Spleen (tissue), 11 donors: ENCODE measurements around the gene FADS2. TPM values are rescaled to one million over a fixed set of nuclear protein-coding genes. Genes with fewer than 3 reads are reported as not detected.

Experiments
- DNase-seq: peaks from one replicate; pipeline ENCODE4 v3.0.0-alpha.2; 2020
- H3K27ac ChIP-seq, 8 donors: fragments of 200-600 bp; sonication (generic) in 7 of 8; 1 replicate in 4 of 8; 2 replicates in 4 of 8; pipeline versions ENCODE4 v1.5.0 to v1.8.0; 2016 to 2021; ENCODE audit warnings: inconsistent platforms in 4 of 8, mild to moderate bottlenecking in 4 of 8, moderate library complexity in 1 of 8
- H3K27me3 ChIP-seq, 7 donors: fragments of 200-600 bp; sonication (generic) in 6 of 7; replicated peaks in 1 of 7; 1 replicate in 4 of 7; 2 replicates in 3 of 7; pipeline versions ENCODE4 v1.5.0 to v1.8.0; 2016 to 2021; ENCODE audit warnings: inconsistent platforms in 3 of 7, mild to moderate bottlenecking in 1 of 7
- H3K36me3 ChIP-seq, 6 donors: fragments of 200-600 bp; sonication (generic) in 5 of 6; 1 replicate in 4 of 6; 2 replicates in 2 of 6; pipeline versions ENCODE4 v1.5.0 to v1.8.0; 2016 to 2021; ENCODE audit warnings: inconsistent platforms in 2 of 6
- H3K4me1 ChIP-seq, 6 donors: fragments of 200-600 bp; sonication (generic) in 5 of 6; 1 replicate in 3 of 6; 2 replicates in 3 of 6; pipeline versions ENCODE4 v1.5.0 to v1.8.0; 2016 to 2021; ENCODE audit warnings: inconsistent platforms in 3 of 6
- H3K4me3 ChIP-seq, 8 donors: fragments of 200-600 bp; sonication (generic) in 7 of 8; 1 replicate in 4 of 8; 2 replicates in 4 of 8; pipeline versions ENCODE4 v1.5.0 to v1.8.0; 2016 to 2021; ENCODE audit warnings: inconsistent platforms in 4 of 8, mild to moderate bottlenecking in 4 of 8, moderate library complexity in 2 of 8
- H3K9me3 ChIP-seq, 8 donors: fragments of 200-600 bp; sonication (generic) in 7 of 8; 1 replicate in 4 of 8; 2 replicates in 4 of 8; pipeline versions ENCODE4 v1.5.0 to v1.8.0; 2016 to 2021; ENCODE audit warnings: inconsistent platforms in 4 of 8
- CTCF ChIP-seq, 11 experiments: fragments of 200-600 bp in 7 of 11; fragments of 450-650 bp in 4 of 11; sonication (generic) in 4 of 11; IDR thresholded peaks in 8 of 11; conservative IDR thresholded peaks in 3 of 11; 1 replicate in 7 of 11; 2 replicates in 4 of 11; pipeline versions ENCODE4 v1.4.0 to v1.8.0; 2016 to 2021; ENCODE audit warnings: antibody characterized with exemption in 11 of 11, inconsistent platforms in 4 of 11, mild to moderate bottlenecking in 1 of 11
- POLR2A ChIP-seq, 3 donors: fragments of 450-650 bp; IDR thresholded peaks; one replicate each; pipeline ENCODE4 v1.5.1; 2017; ENCODE audit warnings: antibody characterized with exemption in 3 of 3, mild to moderate bottlenecking in 1 of 3
- POLR2AphosphoS5 ChIP-seq, 3 donors: sonication (generic); formaldehyde crosslinking; IDR thresholded peaks; one replicate each; pipeline ENCODE4 v1.5.1; 2017; ENCODE audit warnings: antibody characterized with exemption in 3 of 3
- WGBS, 5 donors: extraction: QIAGEN DNeasy Blood & Tissue Kit in 3 of 5; methylation state at CpG; one replicate each; pipeline versions ENCODE4 v1.1.5 to v1.1.7; 2013 to 2018; 5-methylcytosine and 5-hydroxymethylcytosine counted together
- intact Hi-C: fragments of 100-400 bp; cut with DNase I; formaldehyde crosslinking; loops from one replicate; pipeline ENCODE4 v1.15.0; 2023; ENCODE audit warnings: low total_unique reads
- polyA plus RNA-seq, 3 donors: library from polyadenylated mRNA; stranded (reverse); fragments of 200-250 nt; gene quantifications; one replicate each; pipeline ENCODE4 v1.2.1, GENCODE V29; 2013
- total RNA-seq, 7 donors: library from RNA; depleted of rRNA in 3 of 7; stranded (reverse); fragments of >200 nt in 3 of 7; fragmentation: NEBNext Ultra II Directional in 4 of 7; extraction: Animal tissue kit (Norgen Biotek cat#: 25700) in 4 of 7; gene quantifications; one replicate each; pipeline versions ENCODE4 v1.1.0 to v1.2.1, GENCODE V29; 2016 to 2021
- donor health status: healthy with polysubstance abuse.
- donor health status: DM: no; HTN: no; CAD: no; lungs with moderate emphysema.
- donor health status: DM: no; HTN: no; CAD: no.
- donor health status: Bipolar disorder and iron deficiency.
- donor health status: healthy.
- donor health status: DM: no; HTN: no; CAD: no.
- donor health status: DM: yes; HTN: yes; CAD: no.

Gene FADS2
- total and polyA plus RNA-seq, 10 donors: 2.8 to 20.6 (median 12.9) TPM

- Histone ChIP-seq H3K9me3 (no peaks in the 10 kb centered on the region), H3K4me1 (no peaks in the 10 kb centered on the region), H3K4me3 (no peak overlapping the region), H3K27ac (no peak overlapping the region), H3K36me3 (peaks cover 0 to 64% (median 2%) of the 10 kb centered on the region in 6 donors), H3K27me3 (no peaks in the 10 kb centered on the region)
- DNase-seq: no peak
- intact Hi-C loops: no loop called here
- WGBS, 5 donors: 90 to 97% (median 95%) methylated on average over 18 of the region's 18 CpGs
- no peak for TF ChIP-seq POLR2AphosphoS5 (IDR thresholded peaks at IDR 0.05)
- no peak for TF ChIP-seq POLR2A (IDR thresholded peaks at IDR 0.05)
- TF ChIP-seq CTCF (IDR thresholded peaks at IDR 0.05 in 8 of 11, conservative IDR thresholded peaks at IDR 0.05 in 3 of 11): no peak
Measured at GRCh38 chr11:61847914-61848581, 19.9 kb downstream of the FADS2 start.

GRCh38 chr11:61848631-61849030 lies 20.5 kb downstream of the FADS2 start:
- intact Hi-C loops: no loop called here
- Histone ChIP-seq H3K4me1 (no peaks in the 10 kb centered on the region), H3K36me3 (peaks cover 0 to 64% (median 2%) of the 10 kb centered on the region in 6 donors), H3K9me3 (no peaks in the 10 kb centered on the region), H3K27ac (no peak overlapping the region), H3K4me3 (no peak overlapping the region), H3K27me3 (no peaks in the 10 kb centered on the region)
- 82 to 96% (median 91%) methylated on average over 9 of the region's 9 CpGs for WGBS, 5 donors
- TF ChIP-seq CTCF (IDR thresholded peaks at IDR 0.05 in 8 of 11, conservative IDR thresholded peaks at IDR 0.05 in 3 of 11): no peak
- DNase-seq: no peak

GRCh38 chr11:61850687-61851086 lies 22.6 kb downstream of the FADS2 start:
- H3K4me1 ChIP-seq: no peaks in the 10 kb centered on the region
- no peaks in the 10 kb centered on the region for H3K27me3 ChIP-seq
- intact Hi-C loops: no loop called here
- TF ChIP-seq CTCF (IDR thresholded peaks at IDR 0.05 in 8 of 11, conservative IDR thresholded peaks at IDR 0.05 in 3 of 11): no peak
- no peak for TF ChIP-seq POLR2A (IDR thresholded peaks at IDR 0.05)
- TF ChIP-seq POLR2AphosphoS5 (IDR thresholded peaks at IDR 0.05): no peak
- peaks cover 0 to 70% (median 2%) of the 10 kb centered on the region in 6 donors for H3K36me3 ChIP-seq
- DNase-seq: peak; percentile 48
- H3K4me3 ChIP-seq: no peak overlapping the region
- H3K27ac ChIP-seq: no peak overlapping the region
- 89 to 93% (median 92%) methylated on average over 7 of the region's 7 CpGs for WGBS, 5 donors
- no peaks in the 10 kb centered on the region for H3K9me3 ChIP-seq

- Histone ChIP-seq H3K4me3 (no peak overlapping the region), H3K27me3 (no peaks in the 10 kb centered on the region), H3K9me3 (no peaks in the 10 kb centered on the region), H3K27ac (no peak overlapping the region), H3K4me1 (no peaks in the 10 kb centered on the region), H3K36me3 (peaks cover 0 to 72% (median 2%) of the 10 kb centered on the region in 6 donors)
- intact Hi-C loops: no loop called here
- DNase-seq: peak; percentile 73
- TF ChIP-seq POLR2AphosphoS5 (IDR thresholded peaks at IDR 0.05) (no peak), POLR2A (IDR thresholded peaks at IDR 0.05) (no peak), CTCF (IDR thresholded peaks at IDR 0.05 in 8 of 11, conservative IDR thresholded peaks at IDR 0.05 in 3 of 11) (no peak)
- 82 to 94% (median 91%) methylated on average over 20 to 24 of the region's 24 CpGs for WGBS, 5 donors
Measured at GRCh38 chr11:61851113-61851899, 23.2 kb downstream of the FADS2 start.
